ENCODE results near the gene KDM8.

DNA sequence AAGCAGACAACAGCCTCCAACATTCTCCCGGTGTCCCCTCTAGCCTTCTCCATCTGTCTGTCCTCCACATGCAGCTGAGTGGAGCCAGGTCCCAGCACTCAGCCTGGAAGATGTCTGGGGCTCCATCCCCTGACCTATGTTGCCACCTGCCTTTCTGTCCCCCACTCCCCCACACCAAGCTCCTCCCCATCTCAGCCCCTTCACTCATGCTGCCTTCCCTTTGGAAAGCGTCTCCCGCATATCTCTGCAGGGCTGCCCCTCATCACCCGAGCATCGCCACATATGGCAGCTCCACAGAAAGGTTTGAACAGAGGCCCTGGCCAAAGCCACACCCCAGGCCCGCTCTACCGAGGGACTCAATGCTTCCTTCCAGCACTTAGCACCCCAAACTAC lies 41.0 kb downstream of the KDM8 start:
- TF ChIP-seq, protein P1, sequence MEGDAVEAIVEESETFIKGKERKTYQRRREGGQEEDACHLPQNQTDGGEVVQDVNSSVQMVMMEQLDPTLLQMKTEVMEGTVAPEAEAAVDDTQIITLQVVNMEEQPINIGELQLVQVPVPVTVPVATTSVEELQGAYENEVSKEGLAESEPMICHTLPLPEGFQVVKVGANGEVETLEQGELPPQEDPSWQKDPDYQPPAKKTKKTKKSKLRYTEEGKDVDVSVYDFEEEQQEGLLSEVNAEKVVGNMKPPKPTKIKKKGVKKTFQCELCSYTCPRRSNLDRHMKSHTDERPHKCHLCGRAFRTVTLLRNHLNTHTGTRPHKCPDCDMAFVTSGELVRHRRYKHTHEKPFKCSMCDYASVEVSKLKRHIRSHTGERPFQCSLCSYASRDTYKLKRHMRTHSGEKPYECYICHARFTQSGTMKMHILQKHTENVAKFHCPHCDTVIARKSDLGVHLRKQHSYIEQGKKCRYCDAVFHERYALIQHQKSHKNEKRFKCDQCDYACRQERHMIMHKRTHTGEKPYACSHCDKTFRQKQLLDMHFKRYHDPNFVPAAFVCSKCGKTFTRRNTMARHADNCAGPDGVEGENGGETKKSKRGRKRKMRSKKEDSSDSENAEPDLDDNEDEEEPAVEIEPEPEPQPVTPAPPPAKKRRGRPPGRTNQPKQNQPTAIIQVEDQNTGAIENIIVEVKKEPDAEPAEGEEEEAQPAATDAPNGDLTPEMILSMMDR (IDR thresholded peaks at IDR 0.05): no peak
- no peak for TF ChIP-seq POLR2A (IDR thresholded peaks at IDR 0.05)
